GM18870 (cell line): ENCODE results near the gene EIF5A.

ENCODE experiments used
- ATAC-seq: cut with Tn5 transposase; IDR thresholded peaks from one replicate; pipeline ENCODE4 v1.9.1; 2021; ENCODE audit warnings: moderate library complexity; ENCODE audit not compliant: unreplicated experiment

EIF5A gene

GRCh38 chr17:7284911-7285310, 22.5 kb upstream of the EIF5A start:
- ATAC-seq, result no peak

- ATAC-seq, result no peak
Measured at GRCh38 chr17:7285679-7286078, 21.7 kb upstream of the EIF5A start.

GRCh38 chr17:7289256-7290032, 18.0 kb upstream of the EIF5A start:
- ATAC-seq, result no peak

DNA sequence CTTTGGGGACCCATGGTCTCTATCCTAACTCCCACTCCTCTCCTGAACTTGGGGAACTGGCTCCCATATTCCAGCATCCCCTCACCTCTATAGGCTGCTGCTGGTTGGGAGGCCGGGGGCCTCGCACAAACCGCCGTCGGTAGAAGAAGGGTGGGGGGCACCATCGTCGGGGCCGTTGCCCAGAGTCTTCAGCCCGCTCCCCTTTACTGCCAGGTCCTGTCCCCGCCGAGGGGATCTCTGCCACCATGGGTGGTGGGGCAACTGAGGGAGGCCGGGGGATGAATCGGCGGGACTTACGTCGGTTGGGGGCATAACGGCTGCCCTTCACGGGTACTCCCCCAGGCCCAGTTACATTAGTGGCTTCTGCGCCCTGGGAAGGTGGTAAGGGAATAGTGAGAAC, 17.3 kb upstream of the EIF5A start:
- no peak for ATAC-seq

- no peak for ATAC-seq
Measured at GRCh38 chr17:7290685-7291084, 16.7 kb upstream of the EIF5A start.

DNA sequence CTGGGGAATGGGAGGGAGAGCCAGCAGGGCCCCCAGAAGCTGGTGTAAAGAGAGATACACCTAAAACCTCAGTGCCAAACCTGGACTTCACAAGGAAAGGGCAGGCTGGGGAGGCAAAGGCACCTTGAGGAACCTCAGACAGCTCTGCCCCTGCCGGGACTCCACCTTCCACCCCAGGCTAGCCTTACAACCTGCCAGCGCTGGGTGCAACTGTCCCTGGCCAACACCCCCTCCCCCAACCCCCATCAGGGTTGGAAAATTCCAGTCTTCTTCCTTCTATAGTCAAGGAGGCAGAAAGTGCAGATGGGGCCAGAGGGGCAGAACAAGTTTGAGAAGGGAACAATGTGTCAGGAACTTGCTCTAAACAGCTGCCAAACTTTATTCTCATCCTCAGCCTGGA, 15.2 kb upstream of the EIF5A start:
- ATAC-seq, result no peak

DNA sequence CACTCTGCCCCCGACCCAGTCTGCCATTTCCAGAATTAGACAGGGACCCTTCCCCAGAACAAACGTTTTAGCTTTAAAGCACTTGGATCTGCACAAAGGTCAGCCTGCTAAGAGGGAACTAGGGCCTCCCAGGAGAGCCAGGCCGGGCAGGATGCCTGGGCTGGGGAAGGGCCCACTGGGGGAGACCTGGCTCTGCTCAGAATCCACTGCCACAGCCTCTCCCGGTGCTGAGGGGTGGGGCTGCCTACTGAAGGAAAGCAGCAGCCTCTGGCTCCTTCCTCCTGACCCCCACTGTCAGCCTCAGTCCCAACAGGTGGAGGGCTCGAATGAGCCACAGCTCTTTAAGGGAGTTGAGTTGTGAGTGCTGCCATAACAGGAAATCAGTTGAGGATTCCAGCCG, 14.7 kb upstream of the EIF5A start:
- ATAC-seq, result no peak

DNA sequence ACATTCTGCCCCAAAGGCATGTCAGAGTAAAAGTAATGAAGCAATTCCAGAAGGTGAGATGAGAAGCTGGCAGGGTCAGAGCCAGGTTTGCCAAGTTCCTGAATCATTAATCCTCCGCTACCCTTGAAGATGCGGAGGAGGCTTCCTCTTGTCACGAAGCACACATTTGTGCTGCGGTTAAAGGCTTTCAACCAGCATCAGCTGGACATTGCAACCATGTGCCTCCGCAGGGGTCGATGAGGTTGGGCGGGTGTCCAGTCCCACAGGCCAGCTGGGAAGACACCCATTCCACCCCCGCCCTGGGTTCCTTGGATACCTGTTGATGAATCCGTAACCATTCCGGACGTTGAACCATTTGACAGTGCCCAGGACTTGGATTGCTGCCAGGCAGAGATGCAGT, 14.3 kb upstream of the EIF5A start:
- no peak for ATAC-seq

- ATAC-seq, result no peak
Measured at GRCh38 chr17:7293816-7294613, 13.4 kb upstream of the EIF5A start.

GRCh38 chr17:7294614-7295153, 12.7 kb upstream of the EIF5A start, which contains the start of gene YBX2:
YBX2 (minus strand) TSS chr17:7294639; CDS start chr17:7294500, 139 bp downstream.
- no peak for ATAC-seq

- no peak for ATAC-seq
Measured at GRCh38 chr17:7295230-7296180, 11.9 kb upstream of the EIF5A start.

- no peak for ATAC-seq
Measured at GRCh38 chr17:7296189-7296861, 11.1 kb upstream of the EIF5A start.

GRCh38 chr17:7304179-7304578, 3.2 kb upstream of the EIF5A start:
- no peak for ATAC-seq

GRCh38 chr17:7307686-7308624, 527 bp downstream of the EIF5A start:
- no peak for ATAC-seq

DNA sequence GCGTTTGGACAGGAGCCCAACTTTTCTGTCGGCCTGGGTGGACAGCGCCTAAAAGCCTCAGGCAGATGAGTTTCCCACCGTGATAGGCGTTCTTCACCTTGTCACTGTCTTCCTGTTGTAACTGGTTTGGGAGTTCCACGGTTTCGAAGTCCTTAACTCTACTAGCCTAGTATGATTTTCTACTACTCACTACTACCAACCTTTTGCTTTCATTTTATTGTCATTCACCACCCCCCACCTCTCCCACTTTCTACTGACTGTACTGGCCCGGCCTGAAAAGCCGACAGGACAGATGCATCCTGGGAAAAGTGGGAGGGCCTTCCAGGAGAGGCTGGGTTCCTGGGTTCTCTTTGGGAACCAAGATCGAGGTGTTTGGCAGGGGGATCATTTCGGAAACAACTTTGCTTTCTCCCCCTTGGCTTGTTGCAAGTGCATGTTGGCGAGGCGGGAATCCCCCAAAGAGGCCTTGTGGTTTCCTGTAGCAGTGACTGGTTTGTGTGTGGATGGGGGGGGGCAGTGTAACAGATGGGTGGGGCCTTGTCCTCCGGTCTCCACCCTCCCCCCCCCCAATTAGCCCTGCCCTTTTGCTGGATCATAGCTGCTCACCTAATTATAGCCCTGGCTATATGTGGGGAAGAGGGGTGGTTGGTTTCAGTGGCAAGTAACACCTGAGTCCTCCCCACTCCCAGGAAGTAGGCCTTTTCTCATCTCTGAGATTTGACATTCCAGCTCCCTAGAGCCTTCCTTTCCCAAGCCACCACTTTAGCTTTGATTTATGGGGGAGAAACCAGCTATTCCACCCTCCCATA, 1.4 kb downstream of the EIF5A start:
- no peak for ATAC-seq

DNA sequence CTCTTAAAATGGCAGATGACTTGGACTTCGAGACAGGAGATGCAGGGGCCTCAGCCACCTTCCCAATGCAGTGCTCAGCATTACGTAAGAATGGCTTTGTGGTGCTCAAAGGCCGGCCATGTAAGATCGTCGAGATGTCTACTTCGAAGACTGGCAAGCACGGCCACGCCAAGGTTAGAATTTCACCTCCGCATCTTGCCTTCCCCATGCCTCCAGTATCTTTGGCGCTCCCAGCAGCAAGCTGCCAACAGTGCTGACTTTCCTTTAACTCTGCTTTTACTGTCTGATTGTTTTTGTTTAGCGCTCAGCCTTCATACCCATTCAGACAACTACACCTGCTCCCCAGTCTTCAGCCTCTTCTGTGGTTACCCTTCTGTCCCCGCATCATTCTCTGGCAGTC, 2.2 kb downstream of the EIF5A start:
- no peak for ATAC-seq

DNA sequence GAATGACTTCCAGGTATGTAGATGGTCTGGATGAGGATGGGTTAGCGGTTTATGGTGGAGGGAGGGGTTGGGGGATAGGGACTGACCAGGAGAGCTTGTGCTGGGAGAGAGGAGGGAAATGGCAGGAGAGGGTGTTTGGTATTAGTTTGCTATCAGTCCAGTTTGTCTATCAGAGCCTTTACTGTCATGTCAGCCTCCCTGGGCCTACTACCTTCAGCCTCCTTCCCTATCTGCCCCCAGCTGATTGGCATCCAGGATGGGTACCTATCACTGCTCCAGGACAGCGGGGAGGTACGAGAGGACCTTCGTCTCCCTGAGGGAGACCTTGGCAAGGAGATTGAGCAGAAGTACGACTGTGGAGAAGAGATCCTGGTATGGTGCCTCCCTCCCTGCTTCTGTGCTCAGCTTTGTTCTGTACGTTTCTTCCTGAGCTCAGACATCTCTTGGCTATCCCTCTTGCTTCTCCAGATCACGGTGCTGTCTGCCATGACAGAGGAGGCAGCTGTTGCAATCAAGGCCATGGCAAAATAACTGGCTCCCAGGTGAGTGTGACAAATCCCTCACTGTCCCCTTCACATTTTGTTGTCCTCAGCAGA, 3.8 kb downstream of the EIF5A start:
- ATAC-seq, result no peak
